ENCODE measurements around the gene GTF3C4. TPM values are rescaled to one million over a fixed set of nuclear protein-coding genes. Genes with fewer than 3 reads are reported as not detected.
A peak's percentile ranks its signal among the peaks of the same experiment; 100 is the strongest.

Gene GTF3C4
- total RNA-seq, 1 experiment from 2014 or later: 42.5 TPM

DNA sequence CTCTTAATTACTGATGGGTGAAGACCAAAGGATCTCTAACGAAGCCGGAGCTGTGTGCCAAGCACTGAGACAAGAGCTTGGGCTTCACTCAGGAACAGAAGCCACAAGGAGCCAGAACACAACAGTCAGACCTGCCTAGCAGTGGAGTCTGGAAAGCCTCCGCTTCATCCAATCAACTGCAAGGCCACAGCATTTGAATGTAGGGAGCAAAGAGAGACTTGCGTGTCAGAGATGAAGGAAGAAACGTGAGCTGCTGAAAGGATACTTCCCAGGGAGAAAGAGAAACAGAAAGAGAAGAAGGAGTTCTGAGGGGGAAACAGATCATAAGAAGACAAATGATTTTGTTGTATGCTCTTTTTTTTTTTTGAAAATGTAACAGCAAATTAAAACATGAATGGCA, 44.0 kb upstream of the GTF3C4 start:
- H3K9me3 Mint-ChIP-seq: no peaks in the 10 kb centered on the region
- no peaks in the 10 kb centered on the region for H3K27me3 Mint-ChIP-seq (ENCODE audit: low read depth)
- TF ChIP-seq, protein P1, sequence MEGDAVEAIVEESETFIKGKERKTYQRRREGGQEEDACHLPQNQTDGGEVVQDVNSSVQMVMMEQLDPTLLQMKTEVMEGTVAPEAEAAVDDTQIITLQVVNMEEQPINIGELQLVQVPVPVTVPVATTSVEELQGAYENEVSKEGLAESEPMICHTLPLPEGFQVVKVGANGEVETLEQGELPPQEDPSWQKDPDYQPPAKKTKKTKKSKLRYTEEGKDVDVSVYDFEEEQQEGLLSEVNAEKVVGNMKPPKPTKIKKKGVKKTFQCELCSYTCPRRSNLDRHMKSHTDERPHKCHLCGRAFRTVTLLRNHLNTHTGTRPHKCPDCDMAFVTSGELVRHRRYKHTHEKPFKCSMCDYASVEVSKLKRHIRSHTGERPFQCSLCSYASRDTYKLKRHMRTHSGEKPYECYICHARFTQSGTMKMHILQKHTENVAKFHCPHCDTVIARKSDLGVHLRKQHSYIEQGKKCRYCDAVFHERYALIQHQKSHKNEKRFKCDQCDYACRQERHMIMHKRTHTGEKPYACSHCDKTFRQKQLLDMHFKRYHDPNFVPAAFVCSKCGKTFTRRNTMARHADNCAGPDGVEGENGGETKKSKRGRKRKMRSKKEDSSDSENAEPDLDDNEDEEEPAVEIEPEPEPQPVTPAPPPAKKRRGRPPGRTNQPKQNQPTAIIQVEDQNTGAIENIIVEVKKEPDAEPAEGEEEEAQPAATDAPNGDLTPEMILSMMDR (conservative IDR thresholded peaks at IDR 0.05): no peak
- Histone ChIP-seq H3K27me3 (ENCODE audit: insufficient read depth, low read length) (no peaks in the 10 kb centered on the region), H3K4me2 (ENCODE audit: insufficient read depth, insufficient read length, low read length) (no peak overlapping the region), H3K56ac (ENCODE audit: insufficient read length, low read depth, low read length) (no peak overlapping the region), H4K8ac (replicated peaks; ENCODE audit: insufficient read length, low read depth, low read length) (no peak overlapping the region), H2BK12ac (ENCODE audit: insufficient read length, low read depth, low read length) (no peak overlapping the region), H3K79me1 (ENCODE audit: insufficient read depth, low read depth, low read length, poor library complexity, severe bottlenecking) (no peaks in the 10 kb centered on the region), H3K9me3 (ENCODE audit: control insufficient read depth, low read depth, low read length) (no peaks in the 10 kb centered on the region), H2BK20ac (ENCODE audit: low read depth, low read length, poor library complexity, severe bottlenecking) (no peak overlapping the region), H3K4me1 (ENCODE audit: insufficient read depth, low read length) (no peaks in the 10 kb centered on the region), H3K27ac (ENCODE audit: insufficient read length, low read depth, low read length) (no peak overlapping the region), H3K23ac (ENCODE audit: insufficient read length, low read depth, low read length) (no peak overlapping the region), H3T11ph (ENCODE audit: low read length) (no peak overlapping the region), H3K4ac (ENCODE audit: low read depth, low read length) (no peak overlapping the region), H2BK120ac (ENCODE audit: low read depth, low read length, poor library complexity, severe bottlenecking) (no peak overlapping the region), H3K9ac (ENCODE audit: extremely low read depth, insufficient read length, low read length) (no peak overlapping the region), H3K14ac (ENCODE audit: insufficient read depth, low read length) (no peak overlapping the region), H3K79me2 (ENCODE audit: insufficient read depth, low read length) (no peaks in the 10 kb centered on the region), H4K91ac (ENCODE audit: insufficient read length, low read depth, low read length) (no peak overlapping the region), H2BK5ac (ENCODE audit: insufficient read length, low read length) (no peak overlapping the region), H2AFZ (ENCODE audit: low read length) (no peak overlapping the region), H3K23me2 (ENCODE audit: insufficient read length, low read depth, low read length, poor library complexity, severe bottlenecking) (no peaks in the 10 kb centered on the region), H4K20me1 (ENCODE audit: control insufficient read depth, insufficient read depth, insufficient read length) (no peaks in the 10 kb centered on the region), H3K18ac (ENCODE audit: insufficient read length, low read depth, low read length) (no peak overlapping the region), H2BK15ac (ENCODE audit: low read depth, low read length) (no peak overlapping the region), H4K5ac (ENCODE audit: insufficient read length, low read depth, low read length) (no peak overlapping the region), H2AK5ac (ENCODE audit: insufficient read length, low read length) (no peak overlapping the region)
- H3K27ac Mint-ChIP-seq: peak overlapping the region; percentile 12 to 50 (median 46); a peak in 3 of 7 replicates
- peaks cover 18 to 70% (median 38%) of the 10 kb centered on the region in 3 experiments; a peak in 6 of 7 replicates for H3K36me3 Mint-ChIP-seq (ENCODE audit: insufficient read depth in 1 of 3, low read depth in 3 of 3)
- H3K4me3 Mint-ChIP-seq: no peak overlapping the region
- no peak for DNase-seq
- no CpG with 5 or more reads among the region's 5 CpGs for WGBS (ENCODE audit: extremely low coverage, insufficient read length, low lambda C conversion rate)
- peaks cover 6 to 22% of the 10 kb centered on the region in 2 experiments for H3K4me1 Mint-ChIP-seq

Data from H9 (cell line).